Glomerular endothelial cell (primary cell): Measurements from ENCODE around the gene FHDC1. TPM values are rescaled to one million over a fixed set of nuclear protein-coding genes. Genes with fewer than 3 reads are reported as not detected.

ENCODE experiments used
- DNase-seq: peaks from one replicate; pipeline ENCODE4 v3.0.0-alpha.2; 2011; ENCODE audit warnings: low read depth, low spot score; ENCODE audit errors: extremely low read depth
- total RNA-seq: library from RNA; depleted of rRNA; stranded (reverse); fragments of >200 nt; gene quantifications from 2 replicates; pipeline ENCODE4 v1.2.3, GENCODE V29; 2015

The FHDC1 gene
- total RNA-seq, 1 donor from 2014 or later: 0.88 TPM

- DNase-seq: no peak
Measured at GRCh38 chr4:152979731-152980330, 43.7 kb downstream of the FHDC1 start.

GRCh38 chr4:152981278-152981677 lies 45.2 kb downstream of the FHDC1 start:
- DNase-seq: no peak

GRCh38 chr4:152981842-152982241 lies 45.7 kb downstream of the FHDC1 start:
- no peak for DNase-seq

GRCh38 chr4:152983221-152983620 lies 47.1 kb downstream of the FHDC1 start:
- DNase-seq: no peak

- DNase-seq: no peak
Measured at GRCh38 chr4:152983774-152984411, 47.8 kb downstream of the FHDC1 start.

GRCh38 chr4:152988721-152989553 lies 52.8 kb downstream of the FHDC1 start:
- no peak for DNase-seq

- DNase-seq: no peak
Measured at GRCh38 chr4:152989554-152989970, 53.4 kb downstream of the FHDC1 start.

- DNase-seq: no peak
Measured at GRCh38 chr4:152990471-152991131, 54.5 kb downstream of the FHDC1 start.

- DNase-seq: no peak
Measured at GRCh38 chr4:152991398-152991797, 55.3 kb downstream of the FHDC1 start.

- DNase-seq: no peak
Measured at GRCh38 chr4:152992027-152992426, 55.9 kb downstream of the FHDC1 start.

- no peak for DNase-seq
Measured at GRCh38 chr4:152992466-152992865, 56.3 kb downstream of the FHDC1 start.

- DNase-seq: no peak
Measured at GRCh38 chr4:152994038-152994437, 57.9 kb downstream of the FHDC1 start.

- no peak for DNase-seq
Measured at GRCh38 chr4:152996111-152996571, 60.0 kb downstream of the FHDC1 start.

- DNase-seq: no peak
Measured at GRCh38 chr4:152996672-152997071, 60.5 kb downstream of the FHDC1 start.

GRCh38 chr4:152997288-152997687 lies 61.2 kb downstream of the FHDC1 start:
- DNase-seq: no peak

GRCh38 chr4:152997771-152998487 lies 61.8 kb downstream of the FHDC1 start:
- DNase-seq: no peak

GRCh38 chr4:152998861-152999260 lies 62.7 kb downstream of the FHDC1 start:
- DNase-seq: no peak

- no peak for DNase-seq
Measured at GRCh38 chr4:152999346-153000075, 63.4 kb downstream of the FHDC1 start.

- no peak for DNase-seq
Measured at GRCh38 chr4:153000076-153000420, 63.9 kb downstream of the FHDC1 start.

- DNase-seq: no peak
Measured at GRCh38 chr4:153001626-153002025, 65.5 kb downstream of the FHDC1 start.
